ENCODE data around the gene RGR.

- TF ChIP-seq EP300 (IDR thresholded peaks at IDR 0.05; ENCODE audit: borderline replicate concordance) (no peak), ZBTB7A (IDR thresholded peaks at IDR 0.05; ENCODE audit: low read depth) (no peak), MAX (IDR thresholded peaks at IDR 0.05) (no peak), YY1 (IDR thresholded peaks at IDR 0.05; ENCODE audit: low read depth) (no peak), USF1 (IDR thresholded peaks at IDR 0.05) (no peak), RAD21 (IDR thresholded peaks at IDR 0.05; ENCODE audit: low read depth) (no peak), CREB1 (IDR thresholded peaks at IDR 0.05; ENCODE audit: low read depth) (no peak), CEBPB (IDR thresholded peaks at IDR 0.05) (no peak)
- TF ChIP-seq, protein P1, sequence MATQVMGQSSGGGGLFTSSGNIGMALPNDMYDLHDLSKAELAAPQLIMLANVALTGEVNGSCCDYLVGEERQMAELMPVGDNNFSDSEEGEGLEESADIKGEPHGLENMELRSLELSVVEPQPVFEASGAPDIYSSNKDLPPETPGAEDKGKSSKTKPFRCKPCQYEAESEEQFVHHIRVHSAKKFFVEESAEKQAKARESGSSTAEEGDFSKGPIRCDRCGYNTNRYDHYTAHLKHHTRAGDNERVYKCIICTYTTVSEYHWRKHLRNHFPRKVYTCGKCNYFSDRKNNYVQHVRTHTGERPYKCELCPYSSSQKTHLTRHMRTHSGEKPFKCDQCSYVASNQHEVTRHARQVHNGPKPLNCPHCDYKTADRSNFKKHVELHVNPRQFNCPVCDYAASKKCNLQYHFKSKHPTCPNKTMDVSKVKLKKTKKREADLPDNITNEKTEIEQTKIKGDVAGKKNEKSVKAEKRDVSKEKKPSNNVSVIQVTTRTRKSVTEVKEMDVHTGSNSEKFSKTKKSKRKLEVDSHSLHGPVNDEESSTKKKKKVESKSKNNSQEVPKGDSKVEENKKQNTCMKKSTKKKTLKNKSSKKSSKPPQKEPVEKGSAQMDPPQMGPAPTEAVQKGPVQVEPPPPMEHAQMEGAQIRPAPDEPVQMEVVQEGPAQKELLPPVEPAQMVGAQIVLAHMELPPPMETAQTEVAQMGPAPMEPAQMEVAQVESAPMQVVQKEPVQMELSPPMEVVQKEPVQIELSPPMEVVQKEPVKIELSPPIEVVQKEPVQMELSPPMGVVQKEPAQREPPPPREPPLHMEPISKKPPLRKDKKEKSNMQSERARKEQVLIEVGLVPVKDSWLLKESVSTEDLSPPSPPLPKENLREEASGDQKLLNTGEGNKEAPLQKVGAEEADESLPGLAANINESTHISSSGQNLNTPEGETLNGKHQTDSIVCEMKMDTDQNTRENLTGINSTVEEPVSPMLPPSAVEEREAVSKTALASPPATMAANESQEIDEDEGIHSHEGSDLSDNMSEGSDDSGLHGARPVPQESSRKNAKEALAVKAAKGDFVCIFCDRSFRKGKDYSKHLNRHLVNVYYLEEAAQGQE (IDR thresholded peaks at IDR 0.05; ENCODE audit: low read depth), result no peak
Measured at GRCh38 chr10:84212014-84212413, 32.8 kb upstream of the RGR start.
